Caco-2 (cell line): Measurements from ENCODE around the gene LIMS4. TPM values are rescaled to one million over a fixed set of nuclear protein-coding genes. Genes with fewer than 3 reads are reported as not detected.
"Not testable (repeated sequence)": the region's sequence is repeated elsewhere in the genome, so short reads cannot be mapped to it uniquely, and the experiment has no call there.

Experiments used
- BruUV-seq: library from RNA; stranded (reverse); fragments of 400-500 nt; replicated peaks from 2 replicates; lab custom pipeline; 2021; lab: Mats Ljungman, UMichigan
- CTCF ChIA-PET: fragments of 300-600 bp; sonication (Branson Sonifier 250); formaldehyde crosslinking; loops from one replicate; lab custom pipeline; 2022; ENCODE audit warnings: antibody characterized with exemption; lab: Charles Lee
- POLR2A ChIA-PET: fragments of 300-600 bp; sonication (Branson Sonifier 250); formaldehyde crosslinking; loops from one replicate; lab custom pipeline; 2022; ENCODE audit warnings: antibody characterized with exemption; lab: Charles Lee
- DNase-seq, 2 experiments: peaks; one replicate each; pipeline versions ENCODE4 v3.0.0 to v3.0.0-alpha.2; 2020 to 2022
- H3K27me3 ChIP-seq: replicated peaks from 2 replicates; pipeline ENCODE4 v1.6.0; 2011; ENCODE audit warnings: low read length; ENCODE audit not compliant: control insufficient read depth, insufficient read depth
- H3K36me3 ChIP-seq: 2 replicates; pipeline ENCODE4 v1.5.1; 2011; ENCODE audit warnings: low read length; ENCODE audit not compliant: control insufficient read depth, insufficient read depth
- H3K4me1 ChIP-seq: fragments of 250-450 bp; sonication (Bioruptor Pico); 2 replicates; pipeline ENCODE4 v1.5.1; 2020; ENCODE audit warnings: mild to moderate bottlenecking
- H3K4me3 ChIP-seq: 2 replicates; pipeline ENCODE4 v1.5.1; 2011; ENCODE audit warnings: low read depth, mild to moderate bottlenecking, control low read depth, low read length
- H3K9me3 ChIP-seq: fragments of 250-450 bp; sonication (Bioruptor Pico); 2 replicates; pipeline ENCODE4 v1.5.1; 2020; ENCODE audit warnings: mild to moderate bottlenecking, moderate library complexity
- H3K27ac Mint-ChIP-seq: one replicate; pipeline ENCODE4 v1.8.0; 2022; ENCODE audit warnings: mixed read lengths; ENCODE audit not compliant: unreplicated experiment
- H3K27me3 Mint-ChIP-seq: one replicate; pipeline ENCODE4 v1.8.0; 2022; ENCODE audit warnings: mixed read lengths; ENCODE audit not compliant: insufficient read depth, unreplicated experiment
- H3K36me3 Mint-ChIP-seq: one replicate; pipeline ENCODE4 v1.8.0; 2022; ENCODE audit warnings: mild to moderate bottlenecking, mixed read lengths; ENCODE audit not compliant: insufficient read depth, unreplicated experiment
- H3K4me1 Mint-ChIP-seq: one replicate; pipeline ENCODE4 v1.8.0; 2022; ENCODE audit warnings: low read depth, mixed read lengths; ENCODE audit not compliant: unreplicated experiment
- H3K4me3 Mint-ChIP-seq: one replicate; pipeline ENCODE4 v1.8.0; 2022; ENCODE audit warnings: mild to moderate bottlenecking, moderate library complexity, mixed read lengths; ENCODE audit not compliant: unreplicated experiment
- H3K9me3 Mint-ChIP-seq: one replicate; pipeline ENCODE4 v1.8.0; 2022; ENCODE audit warnings: mixed read lengths; ENCODE audit not compliant: unreplicated experiment
- intact Hi-C: fragments of 100-400 bp; cut with micrococcal nuclease; formaldehyde crosslinking; loops from one replicate; pipeline ENCODE4 v1.10.0; 2022; ENCODE audit not compliant: unreplicated experiment
- total RNA-seq: library from RNA; stranded (reverse); gene quantifications from 2 replicates; pipeline ENCODE4 v1.2.3, GENCODE V29; 2022

The LIMS4 gene
- total RNA-seq, 1 experiment from 2014 or later = 2.4 TPM

DNA sequence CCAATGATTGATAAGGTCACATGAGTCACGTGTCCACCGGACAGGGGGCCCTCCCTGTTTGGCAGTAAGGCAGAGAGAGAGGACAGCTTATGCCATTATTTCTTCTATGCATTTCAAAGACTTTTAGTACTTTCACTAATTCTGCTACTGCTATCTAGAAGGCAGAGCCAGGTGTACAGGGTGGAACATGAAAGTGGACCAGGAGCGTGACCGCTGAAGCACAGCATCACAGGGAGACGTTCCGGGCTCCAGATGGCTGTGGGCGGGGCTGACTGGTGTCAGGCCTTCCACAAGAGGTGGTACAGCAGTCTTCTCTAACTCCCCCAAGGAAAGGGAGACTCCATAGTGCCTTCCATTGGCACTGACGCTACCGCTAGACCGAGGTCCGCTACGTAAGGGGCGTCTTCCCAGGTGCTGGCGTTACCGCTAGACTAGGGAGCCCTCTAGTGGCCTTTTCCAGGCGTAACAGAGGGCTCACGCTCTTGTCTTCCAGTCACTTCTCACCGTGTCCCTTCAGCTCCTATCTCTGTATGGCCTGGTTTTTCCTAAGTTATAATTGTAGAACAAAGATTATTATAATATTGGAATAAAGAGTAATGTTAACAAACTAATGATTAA, 71.5 kb downstream of the LIMS4 start:
- H3K4me1 ChIP-seq, H3K36me3 Mint-ChIP-seq, H3K27ac Mint-ChIP-seq, BruUV-seq, CTCF ChIA-PET, POLR2A ChIA-PET, H3K4me1 Mint-ChIP-seq, H3K9me3 Mint-ChIP-seq, H3K36me3 ChIP-seq, H3K27me3 Mint-ChIP-seq, H3K9me3 ChIP-seq, H3K4me3 Mint-ChIP-seq, H3K27me3 ChIP-seq, DNase-seq, H3K4me3 ChIP-seq, intact Hi-C loops: not testable (repeated sequence)

DNA sequence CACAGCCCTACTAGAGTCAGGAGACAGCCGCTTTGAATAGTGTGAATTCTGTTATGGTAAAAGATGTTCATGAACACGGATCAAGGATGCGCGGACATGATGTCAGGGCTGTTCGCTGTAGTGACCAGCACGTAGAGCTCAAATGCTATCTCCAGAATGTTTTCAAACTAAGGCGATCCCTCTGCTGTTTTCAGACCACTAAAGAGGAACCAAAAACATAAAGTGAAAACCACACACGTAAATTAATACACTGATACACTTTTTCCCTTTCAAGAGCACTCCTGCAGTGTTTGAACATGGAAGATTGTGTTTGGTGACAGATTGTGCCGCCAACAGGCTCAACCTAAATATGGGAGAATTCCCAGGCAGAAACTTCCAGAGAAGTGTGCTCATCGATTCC, 73.2 kb downstream of the LIMS4 start:
- H3K4me3 ChIP-seq, H3K4me3 Mint-ChIP-seq, H3K36me3 Mint-ChIP-seq, CTCF ChIA-PET, H3K36me3 ChIP-seq, H3K4me1 ChIP-seq, H3K9me3 Mint-ChIP-seq, H3K27ac Mint-ChIP-seq, DNase-seq, H3K4me1 Mint-ChIP-seq, POLR2A ChIA-PET, BruUV-seq, intact Hi-C loops, H3K27me3 Mint-ChIP-seq, H3K9me3 ChIP-seq, H3K27me3 ChIP-seq: not testable (repeated sequence)

DNA sequence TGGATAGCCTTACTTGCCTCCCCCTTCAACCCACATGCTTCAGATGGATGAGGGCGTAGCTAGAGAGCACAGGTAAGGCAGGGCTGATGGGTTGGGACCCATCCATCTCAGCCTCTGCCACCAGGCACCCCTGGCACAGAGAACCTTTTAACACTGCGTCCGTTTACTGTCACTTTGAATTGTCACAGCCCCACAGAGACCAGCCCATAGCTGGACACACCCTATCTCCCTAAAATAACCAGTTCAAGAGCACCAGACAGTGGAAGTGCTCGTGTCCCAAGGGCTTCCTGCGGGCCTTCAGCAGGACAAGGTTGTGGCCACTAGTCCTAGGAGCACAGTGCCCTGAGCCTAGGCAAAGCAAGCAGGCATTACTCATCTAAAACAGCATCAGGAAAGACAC, 76.6 kb downstream of the LIMS4 start:
- H3K36me3 Mint-ChIP-seq, H3K4me3 Mint-ChIP-seq, H3K36me3 ChIP-seq, H3K9me3 ChIP-seq, POLR2A ChIA-PET, H3K4me3 ChIP-seq, H3K4me1 ChIP-seq, intact Hi-C loops, H3K27ac Mint-ChIP-seq, CTCF ChIA-PET, H3K27me3 ChIP-seq, H3K4me1 Mint-ChIP-seq, BruUV-seq, H3K9me3 Mint-ChIP-seq, H3K27me3 Mint-ChIP-seq, DNase-seq: not testable (repeated sequence)

Other genes with a start within 250 kb of the LIMS4 start
- 39.4 and 41.3 TPM in 2 replicates for gene RGPD6, start 104.4 kb upstream of the LIMS4 start, total RNA-seq
- 59.1 and 60.7 TPM in 2 replicates for gene BUB1, start 205.2 kb upstream of the LIMS4 start, total RNA-seq